HS-27A (cell line): ENCODE measurements around the gene ABHD15.
"Not testable (repeated sequence)": the region's sequence is repeated elsewhere in the genome, so short reads cannot be mapped to it uniquely, and the experiment has no call there.

ENCODE experiments used
- DNase-seq: peaks from one replicate; pipeline ENCODE4 v3.0.0-alpha.2; 2012; ENCODE audit warnings: low read depth, missing footprints

The ABHD15 gene

DNA sequence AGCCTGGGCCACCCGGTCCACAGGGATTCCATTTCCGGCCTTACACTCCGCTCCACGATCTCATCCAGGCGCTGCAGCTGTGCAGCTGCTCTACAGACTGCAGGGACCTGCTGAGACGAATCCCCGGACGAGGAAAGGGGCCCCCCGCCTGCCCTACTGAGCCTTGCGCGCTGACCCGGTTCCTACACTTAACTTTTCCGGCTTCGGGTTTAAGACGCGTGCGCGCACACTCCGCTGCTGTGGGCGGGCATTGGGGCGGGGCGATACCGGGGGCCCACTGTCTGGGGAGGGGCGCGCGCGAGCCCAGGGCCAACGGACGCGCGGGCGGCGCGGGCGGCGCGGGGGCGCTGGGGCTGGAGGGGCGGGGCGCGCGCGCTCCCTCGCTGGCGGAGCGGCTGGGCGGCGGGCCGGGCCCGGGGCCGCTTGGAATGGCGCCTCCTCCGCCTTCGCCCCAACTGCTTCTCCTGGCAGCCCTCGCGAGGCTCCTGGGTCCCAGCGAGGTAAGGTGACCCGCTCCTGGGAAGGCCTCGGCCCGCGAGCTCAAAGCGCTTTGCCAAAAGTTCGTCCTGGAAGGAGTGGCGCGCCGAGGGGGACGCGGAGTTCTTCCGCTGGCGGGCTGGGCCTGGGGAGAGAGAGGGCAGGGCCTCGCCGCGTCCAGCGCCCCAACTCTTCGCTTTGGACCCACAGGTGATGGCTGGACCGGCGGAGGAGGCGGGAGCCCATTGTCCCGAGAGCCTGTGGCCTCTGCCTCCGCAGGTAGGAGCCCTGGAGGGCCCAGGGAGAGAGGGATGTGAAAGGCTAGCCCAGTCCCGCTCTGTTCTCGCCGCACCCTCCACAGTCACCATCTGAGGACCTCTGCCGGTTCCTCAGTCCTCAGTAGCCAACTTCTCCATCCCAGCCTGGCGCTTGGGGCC is 1.8 kb upstream of the ABHD15 start, which contains the start of gene TP53I13:
TP53I13 (plus strand) TSS at position 371 of the 914 bp plus-strand sequence; CDS start at position 429, 58 bp downstream.
- no peak for DNase-seq

DNA sequence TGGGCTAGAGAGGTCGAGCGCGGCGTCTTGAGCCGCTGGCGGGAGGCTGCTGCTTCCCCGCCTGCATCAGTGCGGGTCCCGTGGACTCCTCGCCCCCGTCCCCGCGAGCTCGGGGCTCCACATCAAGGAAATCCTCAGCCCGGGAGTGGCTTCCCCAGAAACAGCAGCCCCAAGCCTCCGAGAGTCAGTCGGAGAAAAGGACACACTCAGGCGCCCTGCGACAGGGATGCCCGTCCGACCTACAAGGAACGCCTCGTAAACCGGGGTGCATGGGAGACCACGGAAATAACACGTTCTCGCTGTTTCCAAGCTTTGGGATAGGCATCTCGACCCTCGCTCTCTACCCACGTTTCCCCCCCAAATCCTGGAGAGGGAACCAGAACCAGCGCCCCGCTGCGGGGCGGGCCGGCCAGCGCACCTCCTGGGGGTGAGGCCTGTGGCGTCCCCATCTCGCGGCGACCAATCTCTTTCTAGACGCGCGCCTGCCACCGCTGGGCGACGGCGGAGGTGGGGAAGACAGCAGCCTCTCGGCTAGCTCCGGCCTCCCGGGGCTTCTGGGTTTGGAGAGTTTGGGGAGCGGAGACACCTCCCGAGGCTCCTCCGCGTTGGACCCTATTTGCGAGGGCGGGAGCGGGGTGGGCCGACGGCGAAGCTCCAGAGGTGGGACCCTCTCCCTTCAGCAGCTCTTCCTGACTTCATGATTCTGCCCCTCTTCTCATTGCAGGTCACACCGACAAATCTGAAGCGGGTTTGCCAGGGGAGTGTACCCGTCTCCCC is 905 bp upstream of the ABHD15 start:
- DNase-seq = no peak

DNA sequence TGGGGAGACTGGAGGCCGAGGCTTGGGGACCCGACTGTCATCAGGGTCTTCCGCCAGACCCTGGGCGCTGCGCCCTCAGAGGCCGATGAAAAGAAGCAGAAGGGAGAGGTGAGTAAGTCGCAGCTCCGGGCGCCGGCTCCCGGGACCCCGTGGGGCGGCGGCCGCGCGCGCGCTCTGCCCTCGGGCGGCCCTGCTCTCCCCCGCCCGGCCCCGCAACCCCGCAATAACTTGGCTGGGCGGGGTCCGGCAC is 392 bp upstream of the ABHD15 start:
- DNase-seq = no peak

DNA sequence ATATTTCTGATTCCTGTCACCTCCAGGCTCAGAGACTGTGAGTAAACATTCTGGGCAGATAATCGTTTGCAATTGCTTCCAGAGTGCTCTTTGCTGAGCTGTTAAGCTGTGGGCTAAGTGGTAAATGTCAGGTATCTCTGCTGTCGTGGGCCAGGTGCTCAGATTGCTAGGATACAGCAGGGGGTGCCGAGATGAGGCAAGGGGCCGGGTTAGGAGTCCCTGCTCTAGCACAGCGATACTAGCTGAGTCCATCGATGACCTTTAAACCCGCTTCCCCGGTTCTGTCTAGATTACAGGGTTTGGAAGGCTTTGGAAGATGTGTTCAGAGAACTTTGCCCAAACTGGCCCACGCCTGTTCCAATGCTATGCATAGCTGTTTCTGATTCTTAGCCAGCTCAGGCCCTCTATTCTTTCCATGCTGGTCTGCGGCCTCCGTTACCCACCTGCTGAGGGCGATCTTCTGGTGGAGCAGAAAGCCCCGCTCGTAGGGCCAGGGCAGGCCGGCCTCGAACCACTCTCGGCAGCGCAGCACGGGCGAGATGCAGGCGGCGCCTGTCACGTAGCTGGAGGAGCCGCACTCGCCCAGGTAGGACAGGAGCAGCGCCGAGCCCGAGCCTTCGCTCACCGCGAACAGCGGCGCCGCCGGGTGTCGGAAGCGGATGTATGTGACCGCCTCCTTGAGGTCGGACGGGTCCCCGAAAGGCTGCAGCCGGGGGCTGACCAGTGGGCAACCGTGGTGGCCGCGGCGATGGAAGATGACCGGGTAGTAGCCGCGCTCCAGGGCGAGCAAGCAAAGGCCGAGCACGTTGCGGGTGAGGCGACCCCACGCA is 979 bp downstream of the ABHD15 start:
- no peak for DNase-seq

DNA sequence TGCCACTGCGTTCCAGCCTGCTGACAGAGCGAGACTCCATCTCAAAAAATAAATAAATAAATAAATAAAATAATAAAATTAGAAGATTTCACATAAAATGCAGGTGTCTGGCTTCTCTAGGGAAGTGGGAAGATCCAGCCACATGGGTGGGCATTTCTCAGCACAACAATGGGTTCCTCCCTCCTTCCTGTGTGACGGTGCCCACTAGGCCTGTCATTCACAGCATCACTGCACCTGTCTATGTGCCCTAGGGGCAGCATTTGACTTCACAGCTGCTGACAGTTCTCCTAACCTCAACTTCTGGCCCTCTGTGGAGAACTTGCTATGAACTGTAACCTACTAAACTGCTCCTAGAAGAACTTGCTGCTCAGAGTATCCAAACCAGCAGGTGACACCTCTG is 3.0 kb downstream of the ABHD15 start:
- no peak for DNase-seq

DNA sequence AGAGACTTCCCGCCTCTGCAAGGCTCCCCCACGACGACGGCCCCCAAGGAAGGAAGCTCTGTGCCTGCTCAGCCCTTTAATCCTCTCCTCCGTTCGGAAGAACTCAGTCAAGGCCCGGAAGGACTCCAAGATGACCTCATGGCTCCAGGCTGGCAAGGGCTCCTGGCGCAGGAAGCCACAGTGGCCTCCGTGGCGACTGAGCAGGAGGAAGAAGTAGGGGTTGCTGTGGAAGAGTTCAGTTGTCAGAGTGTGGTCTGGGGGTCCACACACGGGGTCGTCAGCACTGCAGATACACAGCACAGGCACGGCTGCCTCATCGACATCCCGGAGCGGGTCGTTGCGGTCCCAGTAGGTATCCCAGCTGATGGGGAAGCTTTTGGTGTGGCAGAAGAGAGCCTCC is 4.2 kb downstream of the ABHD15 start:
- DNase-seq = no peak

DNA sequence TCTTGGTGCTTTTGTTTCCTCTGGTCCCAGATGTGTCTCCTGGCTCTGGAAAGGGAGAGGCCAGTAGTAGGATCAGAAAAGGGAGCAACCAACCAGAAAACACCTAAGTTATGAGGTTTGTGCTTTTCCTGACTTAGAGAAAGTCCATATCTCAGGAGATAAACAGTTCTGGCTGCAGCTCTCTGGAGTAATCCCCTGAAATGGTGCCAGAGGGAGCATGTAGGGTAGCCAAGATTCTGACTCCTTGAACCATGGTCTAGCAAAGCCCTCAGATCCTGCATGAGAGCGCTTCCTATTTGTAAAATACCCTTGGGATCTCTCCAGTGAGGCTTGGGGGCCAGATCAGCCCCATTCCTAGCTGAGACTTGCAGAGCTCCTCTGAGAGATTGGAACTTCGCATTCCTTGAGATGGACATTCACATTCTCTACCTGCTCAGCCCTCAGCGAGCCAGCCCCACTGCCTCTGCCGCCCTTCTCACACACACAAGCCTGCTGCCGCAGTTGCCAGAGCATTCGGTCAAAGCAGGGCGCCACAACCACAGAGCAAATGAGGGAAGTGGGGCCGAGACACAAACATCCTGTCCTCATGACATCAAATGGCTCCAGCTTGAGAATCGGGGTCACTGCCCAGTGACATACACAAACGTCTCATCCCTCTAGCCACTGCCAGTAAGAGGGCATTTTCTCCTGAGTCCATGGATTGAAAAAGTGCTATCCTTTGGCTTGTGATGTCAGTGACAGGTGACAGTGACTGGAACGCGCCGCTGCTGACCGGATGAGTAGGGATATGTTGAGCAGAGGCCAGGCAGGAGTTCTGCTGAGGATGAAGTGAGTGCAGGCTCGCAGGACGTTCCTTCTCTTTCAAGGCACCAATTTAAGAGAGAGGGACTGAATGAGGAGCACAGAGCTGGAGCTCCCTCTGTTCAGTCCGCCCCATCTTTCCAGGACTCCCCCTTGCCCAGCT is 5.0 kb downstream of the ABHD15 start:
- no peak for DNase-seq

DNA sequence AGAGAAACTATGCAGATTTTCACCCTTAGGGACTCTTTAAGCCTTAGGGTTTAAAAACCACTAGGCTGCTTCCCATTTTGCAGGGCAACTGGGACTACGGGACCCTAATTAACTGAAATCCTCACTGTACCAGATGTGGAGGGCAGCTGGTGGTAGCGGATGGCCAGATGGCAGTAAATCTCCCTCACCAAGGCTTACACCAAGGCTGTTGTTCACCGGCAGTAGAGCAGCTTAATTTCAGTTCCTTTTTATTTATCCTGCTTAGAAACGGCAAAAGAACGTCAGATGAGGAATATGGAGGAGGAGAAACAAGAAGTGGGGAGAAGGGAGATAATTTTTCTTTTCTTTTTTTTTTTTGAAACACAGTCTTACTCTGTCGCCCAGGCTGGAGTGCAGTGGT is 6.5 kb downstream of the ABHD15 start:
- no peak for DNase-seq

DNA sequence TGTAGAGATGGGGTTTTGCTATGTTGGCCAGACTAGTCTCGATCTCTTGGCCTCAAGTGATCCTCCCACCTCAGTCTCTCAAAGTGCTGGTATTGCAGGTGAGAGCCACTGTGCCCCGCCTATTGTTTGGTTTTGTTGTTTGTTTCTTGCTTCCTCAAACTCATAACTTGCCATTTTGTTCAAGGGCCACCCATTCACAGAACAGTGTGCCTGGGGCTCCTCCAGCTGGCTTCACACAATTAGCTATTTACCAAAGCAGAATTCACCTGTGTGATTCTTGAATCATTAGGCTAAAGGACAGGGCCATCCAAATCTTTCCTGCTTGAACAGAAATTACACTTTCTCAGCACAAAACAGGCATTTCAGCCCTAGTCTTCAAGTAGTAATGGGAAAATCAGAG is 7.2 kb downstream of the ABHD15 start:
- DNase-seq = no peak

DNA sequence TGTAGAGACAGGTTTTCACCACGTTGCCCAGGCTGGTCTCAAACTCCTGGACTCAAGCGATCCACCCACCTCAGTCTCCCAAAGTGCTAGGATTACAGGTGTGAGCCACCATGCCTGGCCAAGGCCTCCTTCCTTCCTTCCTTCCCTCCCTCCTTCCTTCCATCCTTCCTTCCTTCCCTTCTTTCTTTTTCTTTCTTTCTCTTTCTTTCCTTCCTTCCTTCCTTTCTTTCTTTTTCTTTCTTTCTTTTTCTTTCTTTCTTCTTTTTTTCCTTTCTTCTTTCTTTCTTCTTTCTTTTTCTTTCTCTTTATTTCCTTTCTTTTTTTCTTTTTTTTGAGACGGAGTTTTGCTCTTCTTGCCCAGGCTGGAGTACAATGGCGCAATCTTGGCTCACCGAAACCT is 8.7 kb downstream of the ABHD15 start:
- DNase-seq = not testable (repeated sequence)

DNA sequence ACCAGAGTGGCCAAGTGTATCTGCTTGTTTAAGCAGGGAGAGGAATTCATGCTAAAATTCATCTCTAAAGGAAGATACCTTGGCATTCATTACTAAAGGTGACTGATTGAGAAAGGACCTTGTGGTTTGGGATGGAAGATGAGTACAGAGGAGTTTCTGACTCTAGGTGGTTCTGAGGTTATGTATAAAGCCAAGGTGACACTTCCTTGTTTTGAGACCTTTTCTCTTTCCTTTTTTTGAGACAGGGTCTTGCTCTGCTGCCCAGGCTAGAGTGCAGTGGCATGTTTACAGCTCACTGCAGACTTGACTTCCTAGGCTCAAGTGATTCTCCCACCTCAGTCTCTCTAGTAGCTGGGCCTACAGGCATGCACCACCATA is 9.1 kb downstream of the ABHD15 start:
- DNase-seq = no peak

DNA sequence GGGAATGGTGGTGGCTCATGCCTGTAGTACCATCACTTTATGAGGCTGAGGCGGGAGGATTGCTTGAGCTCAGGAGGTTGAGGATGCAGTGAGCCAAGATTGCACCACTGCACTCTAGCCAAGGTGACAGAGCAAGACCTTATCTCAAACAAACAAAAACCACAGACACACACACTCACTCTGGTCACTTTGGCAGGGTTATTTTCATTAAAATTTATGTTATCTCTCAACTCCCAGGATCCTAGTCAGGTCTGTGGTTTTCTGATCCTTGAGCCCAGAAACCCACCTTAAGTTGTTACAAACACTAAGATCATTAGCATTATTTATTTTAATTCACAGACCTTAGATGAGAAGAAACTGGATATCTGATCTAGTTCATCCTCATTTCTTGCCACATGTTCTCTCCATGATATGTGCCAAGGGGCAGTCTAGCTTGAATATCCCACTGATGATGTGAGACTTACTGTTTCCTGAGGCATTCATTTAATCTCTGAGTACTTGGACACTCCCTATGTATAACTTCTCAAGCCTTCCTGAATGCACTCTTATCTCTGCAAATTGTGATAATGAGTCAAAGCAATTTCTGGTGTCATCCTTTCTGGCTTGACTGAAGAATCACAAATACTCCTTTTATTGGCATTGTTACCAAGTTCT is 9.6 kb downstream of the ABHD15 start:
- DNase-seq = no peak

DNA sequence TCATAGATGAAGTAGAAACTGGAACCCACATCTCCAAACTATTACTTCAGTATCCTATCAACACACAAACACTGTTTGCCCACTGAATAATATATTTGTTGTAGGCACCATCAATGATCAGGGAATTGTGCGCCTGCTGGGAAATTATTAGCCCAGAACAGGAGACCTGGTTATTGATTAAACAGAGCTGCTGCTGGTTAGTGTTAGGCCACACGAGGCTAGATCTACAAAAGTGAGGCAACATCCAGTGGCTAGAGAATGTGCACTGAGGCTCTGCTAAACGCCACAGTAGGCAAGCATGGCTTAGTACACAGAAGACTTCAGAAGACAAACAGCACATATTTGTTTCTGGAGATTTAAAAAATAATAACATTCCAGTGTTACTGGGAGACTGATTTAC is 11.0 kb downstream of the ABHD15 start:
- no peak for DNase-seq

DNA sequence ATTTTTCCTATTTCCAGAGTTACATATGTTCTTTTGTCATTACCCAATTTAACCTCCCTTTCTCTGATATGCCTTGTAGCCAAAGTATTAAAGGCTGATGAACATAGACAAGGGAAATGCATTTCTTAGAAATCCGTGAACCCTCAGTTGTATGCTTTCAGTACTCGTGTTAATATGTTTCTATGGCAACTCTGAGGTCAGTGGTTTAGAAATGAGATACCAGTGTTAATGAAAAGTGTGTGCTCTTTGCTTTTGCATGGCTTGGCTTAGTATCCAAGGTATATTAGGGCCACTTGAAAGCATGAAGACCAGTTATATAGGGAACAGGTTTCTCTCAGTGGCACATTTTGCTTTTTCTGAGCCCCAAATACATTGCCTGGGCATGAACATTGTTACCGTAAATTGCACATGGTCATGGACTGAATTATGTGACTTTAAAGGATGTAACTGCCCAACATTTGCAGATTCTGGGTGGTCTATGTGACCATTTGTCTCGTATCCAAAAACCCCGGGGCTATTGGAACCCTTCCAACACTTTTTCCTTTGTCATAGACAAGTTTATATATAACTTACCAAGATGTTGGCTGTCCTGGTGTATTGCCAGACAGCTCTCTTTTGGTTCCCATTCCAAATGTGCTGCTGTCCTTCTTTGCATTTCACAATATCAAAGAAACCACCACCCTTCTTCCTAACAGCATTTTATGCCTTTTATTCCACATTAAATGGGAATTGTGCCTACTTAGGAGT is 17.5 kb downstream of the ABHD15 start:
- DNase-seq = no peak

DNA sequence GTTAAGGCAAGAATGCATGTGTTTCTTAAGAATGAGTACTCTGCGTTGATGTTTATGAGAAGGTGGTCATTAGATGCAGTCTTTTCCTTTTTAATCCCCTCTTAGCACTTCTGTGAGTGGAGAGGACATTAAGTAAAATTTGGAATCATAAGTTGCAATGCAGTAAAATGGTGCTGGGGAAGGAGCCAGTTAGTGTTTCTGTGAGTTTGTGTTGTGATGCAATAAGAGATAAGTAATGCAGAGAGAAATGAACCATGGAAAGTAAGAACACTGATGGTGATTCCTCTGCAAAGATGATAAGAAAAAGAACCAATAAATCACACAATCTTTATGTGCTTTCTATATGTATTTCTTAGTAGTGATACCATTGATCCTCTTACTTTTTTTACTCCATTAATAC is 20.0 kb downstream of the ABHD15 start:
- no peak for DNase-seq

DNA sequence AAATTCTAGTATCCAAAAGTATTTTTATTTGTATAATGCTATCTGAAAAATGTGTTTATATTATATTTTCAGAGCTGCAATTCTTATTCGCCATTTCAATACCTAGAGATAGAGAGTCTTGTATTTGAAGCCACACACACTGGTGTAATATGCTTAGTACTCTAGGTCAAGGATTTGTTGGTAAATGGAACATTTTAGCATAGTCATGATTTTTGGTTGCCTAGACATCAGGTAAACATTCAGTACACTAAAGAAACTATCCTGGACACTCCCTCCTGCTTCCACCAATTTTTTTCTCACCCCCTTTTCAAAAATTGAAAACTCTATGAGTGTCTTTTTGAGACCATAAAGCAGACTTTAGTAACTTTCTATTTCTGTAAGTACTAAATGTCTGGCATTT is 20.8 kb downstream of the ABHD15 start:
- no peak for DNase-seq

DNA sequence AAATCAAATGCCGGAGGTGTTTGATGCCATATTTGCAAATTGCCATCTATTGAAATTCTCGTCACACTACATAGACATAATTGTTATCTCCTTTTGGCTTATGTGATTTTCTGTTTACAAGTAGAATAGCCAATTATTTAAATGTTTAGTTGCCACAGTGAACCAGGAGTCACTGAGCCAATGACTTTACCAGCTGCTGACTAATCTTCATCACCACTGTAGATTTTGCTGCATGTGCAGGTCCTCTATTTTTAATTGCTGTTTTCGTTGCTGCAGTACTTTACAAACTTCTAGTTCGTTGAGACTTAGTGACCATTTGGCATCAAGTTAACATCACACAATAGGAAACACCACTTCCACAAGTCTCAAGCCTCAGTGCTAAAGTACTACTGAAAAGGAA is 22.8 kb downstream of the ABHD15 start:
- no peak for DNase-seq

DNA sequence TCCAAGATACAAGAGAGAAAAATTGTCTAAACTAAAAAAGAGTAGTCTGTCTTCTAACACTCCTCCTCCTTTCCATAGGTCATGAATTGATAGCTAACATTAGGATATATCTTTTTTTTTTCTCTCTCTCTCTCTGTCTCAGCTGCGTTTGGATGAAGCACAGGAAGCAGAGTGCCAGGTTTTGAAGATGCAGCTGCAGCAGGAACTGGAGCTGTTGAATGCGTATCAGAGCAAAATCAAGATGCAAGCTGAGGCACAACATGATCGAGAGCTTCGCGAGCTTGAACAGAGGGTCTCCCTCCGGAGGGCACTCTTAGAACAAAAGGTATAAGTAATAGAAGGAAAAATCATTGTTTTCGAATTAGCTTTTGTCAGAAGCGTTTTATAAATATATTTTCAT is 32.9 kb downstream of the ABHD15 start:
- no peak for DNase-seq

DNA sequence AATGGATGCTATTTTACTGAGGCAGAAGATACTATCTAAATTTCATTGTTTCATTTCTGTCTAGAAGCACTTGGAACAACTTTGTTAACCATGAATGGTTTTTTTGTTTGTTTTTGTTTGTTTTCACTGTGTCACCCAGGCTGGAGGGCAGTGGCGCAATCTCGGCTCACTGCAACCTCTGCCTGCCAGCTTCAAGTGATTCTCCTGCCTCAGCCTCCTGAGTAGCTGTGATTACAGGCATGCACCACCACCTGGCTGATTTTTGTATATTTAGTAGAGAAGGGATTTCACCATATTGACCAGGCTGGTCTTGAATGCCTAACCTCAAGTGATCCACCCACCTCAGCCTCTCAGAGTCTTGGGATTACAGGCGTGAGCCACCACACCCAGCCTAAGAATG is 40.5 kb downstream of the ABHD15 start:
- no peak for DNase-seq

DNA sequence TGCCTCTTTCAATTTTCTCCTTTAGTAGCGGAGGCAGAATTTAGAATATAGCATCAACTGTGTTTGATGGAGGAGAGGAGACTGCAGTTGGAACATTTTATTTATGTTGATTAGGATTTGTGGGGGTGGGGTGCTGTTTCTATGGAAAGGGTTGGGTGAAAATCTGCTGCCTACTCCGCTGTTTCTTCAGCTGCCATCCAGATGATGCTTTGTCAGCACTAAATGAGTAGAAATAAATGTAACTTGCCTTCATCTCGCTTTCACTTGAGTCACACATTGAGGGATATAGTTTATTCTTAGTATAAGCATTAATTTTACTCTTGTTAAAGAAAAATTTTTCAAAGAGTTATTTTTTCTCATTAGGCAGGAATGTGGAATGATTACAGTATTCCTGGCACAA is 42.1 kb downstream of the ABHD15 start:
- DNase-seq = no peak
